Transverse colon (tissue), 4 donors: ENCODE measurements around the gene PROZ. TPM values are rescaled to one million over a fixed set of nuclear protein-coding genes. Genes with fewer than 3 reads are reported as not detected.
A peak's percentile ranks its signal among the peaks of the same experiment; 100 is the strongest.

ENCODE experiments used
- DNase-seq: peaks from one replicate; pipeline ENCODE4 v3.0.0-alpha.2; 2019
- H3K27ac ChIP-seq, 4 donors: fragments of 200-600 bp; sonication (generic); 2 replicates each; pipeline ENCODE4 v1.5.1; 2016 to 2018; ENCODE audit warnings: inconsistent platforms in 4 of 4
- H3K27me3 ChIP-seq: fragments of 200-600 bp; sonication (generic); 2 replicates; pipeline ENCODE4 v1.5.1; 2017; ENCODE audit warnings: inconsistent platforms
- H3K36me3 ChIP-seq, 4 donors: fragments of 200-600 bp; sonication (generic); 2 replicates each; pipeline ENCODE4 v1.5.1; 2017 to 2019; ENCODE audit warnings: inconsistent platforms in 4 of 4
- H3K4me1 ChIP-seq, 4 donors: fragments of 200-600 bp; sonication (generic); 2 replicates each; pipeline ENCODE4 v1.5.1; 2017 to 2020; ENCODE audit warnings: inconsistent platforms in 4 of 4
- H3K4me3 ChIP-seq, 4 donors: fragments of 200-600 bp; sonication (generic); 1 replicate in 1 of 4; 2 replicates in 3 of 4; pipeline versions ENCODE4 v1.5.1 to v1.6.1; 2017 to 2019; ENCODE audit warnings: inconsistent platforms in 4 of 4
- H3K9me3 ChIP-seq, 2 donors: fragments of 200-600 bp; sonication (generic); 2 replicates each; pipeline ENCODE4 v1.5.1; 2017 to 2019; ENCODE audit warnings: inconsistent platforms in 2 of 2
- CTCF ChIP-seq, 5 experiments: fragments of 200-600 bp in 3 of 5; fragments of 450-650 bp in 2 of 5; sonication (generic) in 3 of 5; IDR thresholded peaks; 1 replicate in 2 of 5; 2 replicates in 3 of 5; pipeline ENCODE4 v1.5.1; 2016 to 2017; ENCODE audit warnings: antibody characterized with exemption in 5 of 5, inconsistent platforms in 3 of 5, mild to moderate bottlenecking in 2 of 5, moderate library complexity in 1 of 5
- EP300 ChIP-seq: sonication (generic); formaldehyde crosslinking; IDR thresholded peaks from one replicate; pipeline ENCODE4 v1.6.1; 2017; ENCODE audit warnings: antibody characterized with exemption, low read depth
- POLR2A ChIP-seq: fragments of 450-650 bp; IDR thresholded peaks from one replicate; pipeline ENCODE4 v1.6.1; 2016; ENCODE audit warnings: antibody characterized with exemption, mild to moderate bottlenecking, moderate library complexity
- POLR2AphosphoS5 ChIP-seq, 3 donors: sonication (generic); formaldehyde crosslinking; IDR thresholded peaks; one replicate each; pipeline ENCODE4 v1.6.1; 2016; ENCODE audit warnings: antibody characterized with exemption in 3 of 3
- WGBS, 2 donors: methylation state at CpG; one replicate each; pipeline ENCODE4 v1.1.5; 2018; ENCODE audit warnings: low coverage in 1 of 2; 5-methylcytosine and 5-hydroxymethylcytosine counted together
- in situ Hi-C, 4 donors: fragments of 200-750 bp; cut with MboI; loops; one replicate each; pipeline versions ENCODE4 v1.15.0 to v1.15.1; 2017; ENCODE audit warnings: low sequenced_read_pairs in 3 of 4, low pct_ligation_motif_present in 1 of 4, low pct_unique_long_range_greater_than_20kb in 1 of 4
- intact Hi-C: fragments of 100-400 bp; cut with DNase I; formaldehyde crosslinking; loops from one replicate; pipeline ENCODE4 v1.15.1; 2023; ENCODE audit warnings: low total_unique reads
- total RNA-seq, 4 donors: library from RNA; depleted of rRNA; stranded (reverse); fragments of >200 nt; gene quantifications; one replicate each; pipeline ENCODE4 v1.1.0, GENCODE V29; 2016

Gene PROZ
- total RNA-seq, 4 donors from 2014 or later, result not detected

DNA sequence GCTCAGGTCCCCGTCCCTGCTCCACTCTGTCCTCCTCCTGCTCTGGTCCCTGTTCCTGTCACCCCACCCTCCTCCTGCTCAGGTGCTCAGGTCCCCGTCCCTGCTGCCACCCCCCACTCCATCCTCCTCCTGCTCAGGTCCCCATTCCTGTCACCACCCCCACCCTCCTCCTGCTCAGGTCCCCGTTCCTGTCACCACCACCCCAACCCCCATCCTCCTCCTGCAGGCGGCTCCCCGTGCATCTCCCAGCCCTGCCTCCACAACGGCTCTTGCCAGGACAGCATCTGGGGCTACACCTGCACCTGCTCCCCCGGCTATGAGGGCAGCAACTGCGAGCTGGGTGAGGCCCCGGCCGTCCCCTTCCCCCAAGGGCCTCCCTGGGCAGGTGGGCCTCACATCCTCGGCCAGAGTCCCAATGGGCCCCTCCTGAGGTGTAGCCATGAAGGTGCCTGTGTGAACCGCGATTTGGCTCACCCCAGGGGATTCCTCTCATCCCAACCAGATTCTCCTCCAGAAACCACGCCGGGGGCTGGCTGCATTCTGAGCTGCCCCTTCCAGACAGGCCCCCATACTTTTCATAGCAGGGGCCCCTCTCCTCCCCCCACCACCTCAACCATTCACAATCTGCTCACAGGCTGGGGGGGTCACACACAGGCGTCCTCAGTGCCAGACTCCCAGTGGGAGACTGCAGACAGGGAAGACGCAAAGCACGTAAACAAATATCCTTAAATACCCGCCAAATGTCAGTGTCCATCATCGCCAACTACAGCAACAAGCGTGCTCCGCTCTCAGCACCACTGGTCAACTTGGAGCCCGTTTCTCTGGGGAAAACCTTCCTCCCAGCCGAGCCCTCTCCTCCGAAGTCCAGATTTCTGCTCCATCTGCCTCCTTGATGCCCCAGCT, 4.6 kb downstream of the PROZ start:
- no peak for DNase-seq
- Histone ChIP-seq H3K36me3 (no peaks in the 10 kb centered on the region), H3K27ac (no peak overlapping the region), H3K4me3 (no peak overlapping the region), H3K27me3 (peaks cover 24% of the 10 kb centered on the region), H3K4me1 (peaks cover 0 to 11% (median 2%) of the 10 kb centered on the region in 4 donors), H3K9me3 (no peaks in the 10 kb centered on the region)
- in situ Hi-C loops, result no loop called here
- intact Hi-C loops, result no loop called here
- TF ChIP-seq CTCF (IDR thresholded peaks at IDR 0.05), result no peak
- no peak for TF ChIP-seq POLR2AphosphoS5 (IDR thresholded peaks at IDR 0.05)
- no peak for TF ChIP-seq POLR2A
- TF ChIP-seq EP300, result no peak
- 0 to 39% methylated on average over 1 to 20 of the region's 25 CpGs for WGBS, 2 donors

DNA sequence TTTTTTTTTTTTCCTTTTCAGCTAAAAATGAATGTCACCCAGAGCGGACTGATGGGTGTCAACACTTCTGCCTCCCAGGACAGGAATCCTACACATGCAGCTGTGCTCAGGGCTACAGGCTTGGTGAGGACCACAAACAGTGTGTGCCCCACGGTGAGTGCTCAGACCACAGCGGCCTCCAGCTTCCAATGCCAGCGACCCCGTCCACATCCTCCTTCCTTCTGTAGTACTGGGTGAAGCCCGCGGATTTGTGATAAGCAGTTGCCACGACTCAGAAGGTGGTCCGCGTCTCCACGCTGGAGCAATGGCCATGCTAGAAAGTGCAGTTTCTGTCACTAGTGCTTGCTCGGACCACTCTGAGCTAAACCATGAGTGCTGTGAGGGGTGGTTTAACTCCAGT, 6.0 kb downstream of the PROZ start:
- WGBS, 2 donors, result 50% methylated on average over 12 of the region's 12 CpGs; no CpG with 5 or more reads in 1 of the 2 donors
- intact Hi-C loops, result no loop called here
- H3K27ac ChIP-seq, result no peak overlapping the region

GRCh38 chr13:113166266-113166665, 7.8 kb downstream of the PROZ start:
- 86% methylated on average over 10 of the region's 10 CpGs; no CpG with 5 or more reads in 1 of the 2 donors for WGBS, 2 donors
- Histone ChIP-seq H3K9me3 (no peaks in the 10 kb centered on the region), H3K4me1 (peaks cover 0 to 17% (median 8%) of the 10 kb centered on the region in 4 donors), H3K27me3 (peaks cover 19% of the 10 kb centered on the region), H3K27ac (no peak overlapping the region), H3K4me3 (no peak overlapping the region), H3K36me3 (no peaks in the 10 kb centered on the region)
- no peak for DNase-seq
- in situ Hi-C loops (no loop called here), intact Hi-C loops (no loop called here)
- TF ChIP-seq POLR2AphosphoS5 (IDR thresholded peaks at IDR 0.05), result no peak
- no peak for TF ChIP-seq EP300
- TF ChIP-seq CTCF (IDR thresholded peaks at IDR 0.05), result no peak
- no peak for TF ChIP-seq POLR2A

More for the DNA sequence above, 6.0 kb downstream of the PROZ start:
- DNase-seq, result no peak
- in situ Hi-C loops, result no loop called here
- no peak for TF ChIP-seq CTCF (IDR thresholded peaks at IDR 0.05)
- TF ChIP-seq POLR2AphosphoS5 (IDR thresholded peaks at IDR 0.05), result no peak
- no peak for TF ChIP-seq POLR2A
- TF ChIP-seq EP300, result no peak
- H3K4me1 ChIP-seq, result peaks cover 0 to 11% (median 2%) of the 10 kb centered on the region in 4 donors
- H3K36me3 ChIP-seq, result no peaks in the 10 kb centered on the region
- H3K9me3 ChIP-seq, result no peaks in the 10 kb centered on the region
- peaks cover 24% of the 10 kb centered on the region for H3K27me3 ChIP-seq
- no peak overlapping the region for H3K4me3 ChIP-seq

DNA sequence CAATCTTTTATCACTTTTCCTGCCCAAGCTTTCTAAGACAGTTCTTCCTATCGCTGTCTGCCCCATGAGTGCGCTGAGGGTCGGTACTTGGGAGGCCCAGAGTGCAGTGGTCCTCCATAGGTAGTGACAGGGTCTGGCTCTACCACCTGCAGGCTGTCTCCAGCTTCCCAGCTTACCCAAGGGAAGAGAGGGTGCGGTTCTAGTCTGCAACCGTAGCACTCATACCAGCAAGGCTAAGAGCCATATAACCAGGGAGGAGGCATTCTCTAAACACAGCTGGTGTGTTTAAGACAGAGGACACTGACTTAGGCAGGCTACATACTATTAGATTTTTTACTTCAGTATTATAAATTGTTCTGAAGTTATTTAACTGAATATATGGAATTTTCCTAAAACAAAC, 8.2 kb downstream of the PROZ start:
- in situ Hi-C loops, result no loop called here
- peaks cover 15% of the 10 kb centered on the region for H3K27me3 ChIP-seq

More for the DNA sequence above, 8.2 kb downstream of the PROZ start:
- Histone ChIP-seq H3K36me3 (no peaks in the 10 kb centered on the region), H3K27ac (peak overlapping the region in 2 of 4 donors; percentile 11 to 20), H3K4me1 (peaks cover 0 to 17% (median 8%) of the 10 kb centered on the region in 4 donors), H3K9me3 (no peaks in the 10 kb centered on the region), H3K4me3 (no peak overlapping the region)
- TF ChIP-seq EP300 (no peak), CTCF (IDR thresholded peaks at IDR 0.05) (no peak), POLR2AphosphoS5 (IDR thresholded peaks at IDR 0.05) (no peak), POLR2A (no peak)
- DNase-seq, result peak; percentile 46
- intact Hi-C loops, result no loop called here
- 37% methylated on average over 5 of the region's 5 CpGs; no CpG with 5 or more reads in 1 of the 2 donors for WGBS, 2 donors
